ENCODE results near the gene VSX1. TPM values are rescaled to one million over a fixed set of nuclear protein-coding genes. Genes with fewer than 3 reads are reported as not detected.
A peak's percentile ranks its signal among the peaks of the same experiment; 100 is the strongest.

Gene VSX1
- total RNA-seq, 1 donor from 2014 or later = not detected

DNA sequence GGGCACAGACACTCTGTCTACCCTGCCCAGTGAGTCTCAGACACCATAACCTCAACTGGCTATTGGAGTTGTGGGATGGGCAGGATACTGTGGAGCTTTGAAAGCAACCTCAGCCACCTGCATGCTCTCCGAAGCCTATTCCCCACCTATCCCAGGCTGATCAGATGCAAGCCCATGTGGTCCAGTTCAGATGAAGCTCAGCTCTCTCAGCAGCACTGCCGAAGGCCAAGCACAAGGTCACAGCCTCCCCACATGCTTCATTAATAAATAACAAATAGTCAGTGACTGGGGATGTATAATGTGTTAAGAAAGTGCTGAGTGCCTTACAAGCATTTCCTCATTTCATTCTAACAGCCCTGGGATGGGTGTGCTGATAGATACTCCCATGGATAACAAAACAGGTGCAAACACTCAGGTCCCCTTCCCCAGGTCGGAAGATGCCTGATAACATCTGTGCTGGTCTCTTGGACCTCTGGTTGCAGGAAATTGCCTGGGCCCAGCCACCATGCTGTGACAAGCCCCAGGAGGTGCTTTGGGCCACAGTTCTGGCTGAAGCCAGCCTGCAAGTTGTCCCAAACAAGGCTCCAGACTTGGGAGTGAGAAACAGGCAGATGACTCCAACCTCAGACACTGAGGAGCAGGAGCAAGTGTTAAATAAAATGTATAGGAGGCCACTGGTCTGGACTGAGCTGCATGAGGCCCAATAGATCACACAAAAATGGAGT, 27.7 kb downstream of the VSX1 start:
- DNase-seq (ENCODE audit: low read depth) = no peak

- DNase-seq (ENCODE audit: low read depth) = peak; percentile 92
These were observed 28.5 kb downstream of the VSX1 start for GRCh38 chr20:25053255-25054031.

DNA sequence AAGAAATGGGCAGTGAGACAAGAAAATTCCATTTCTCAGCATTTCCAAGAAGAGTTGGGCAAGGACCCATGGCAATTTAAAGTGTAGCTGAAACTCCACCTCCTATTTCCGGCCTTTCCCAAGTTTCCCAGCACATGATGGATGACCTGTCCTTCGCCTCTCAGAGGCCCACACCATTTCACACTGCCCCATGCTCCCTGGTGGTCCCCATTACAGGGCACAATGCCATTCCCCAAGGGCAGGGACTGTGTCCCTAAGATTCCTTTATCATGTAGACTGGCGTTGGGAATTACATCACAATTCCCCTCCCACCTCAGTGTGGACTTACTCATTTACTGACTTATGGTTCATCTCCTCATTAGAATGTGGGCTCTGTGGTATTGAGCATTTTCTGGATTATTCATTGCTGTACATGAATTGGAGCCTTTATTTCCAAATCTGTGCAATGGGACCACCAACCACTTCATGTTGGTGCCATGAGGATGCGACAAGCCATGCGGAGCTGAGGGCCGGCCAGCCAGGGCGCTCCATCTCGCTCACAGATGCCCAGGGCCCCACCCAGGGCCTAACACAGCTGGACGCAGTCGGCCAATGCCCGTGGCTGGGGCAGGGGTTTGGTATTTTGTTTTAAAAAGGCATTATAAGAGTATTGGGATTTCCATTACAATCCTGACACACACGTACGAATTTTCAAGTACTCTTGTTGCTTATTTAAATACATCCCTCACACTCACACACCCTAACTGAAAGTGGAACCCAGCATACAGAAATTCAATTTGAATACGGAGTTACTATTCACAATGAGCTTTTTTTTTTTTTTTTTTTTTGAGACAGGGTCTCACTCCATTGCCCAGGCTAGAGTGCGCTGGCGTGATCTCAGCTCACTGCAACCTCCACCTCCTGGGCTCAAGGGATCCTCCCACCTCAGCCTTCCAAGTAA, 29.4 kb downstream of the VSX1 start:
- no peak for DNase-seq (ENCODE audit: low read depth)

DNA sequence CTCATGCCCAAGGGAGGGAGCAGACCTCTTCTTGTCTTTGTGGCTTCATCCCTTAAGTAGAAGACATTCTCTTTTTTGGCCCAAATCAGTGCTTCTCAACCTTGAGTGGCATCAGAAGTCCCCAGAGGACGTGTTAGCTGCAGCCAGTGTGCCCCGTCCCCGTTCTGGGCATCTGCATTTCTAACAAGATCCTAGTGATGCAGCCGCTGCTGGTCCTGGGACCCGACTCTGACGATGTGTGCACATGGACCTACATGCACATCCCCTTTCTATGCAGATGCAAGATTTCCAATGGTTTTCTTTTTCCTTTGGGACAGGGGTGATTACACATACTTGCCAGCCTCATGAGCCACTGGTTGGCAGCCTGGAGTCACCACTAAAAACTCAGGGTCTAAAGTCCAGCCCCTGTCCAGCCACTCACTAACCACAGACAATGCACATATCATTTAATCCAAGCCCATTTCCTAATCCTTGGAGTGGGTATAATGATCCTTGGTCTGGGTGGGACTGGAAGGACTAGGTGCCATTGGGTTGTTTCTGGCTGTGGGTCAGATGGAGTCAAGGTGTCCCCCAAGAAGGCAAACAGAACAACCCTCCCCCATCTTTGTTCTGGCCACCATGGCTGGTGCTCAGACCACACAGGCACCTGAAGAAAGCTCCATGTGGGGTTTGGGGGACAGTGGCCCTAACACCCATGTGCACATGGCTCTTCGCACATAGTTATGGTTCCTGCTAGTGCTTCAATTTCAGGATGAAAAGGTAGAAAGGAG, 30.4 kb downstream of the VSX1 start:
- DNase-seq (ENCODE audit: low read depth) = no peak

GRCh38 chr20:25050501-25051350, 31.2 kb downstream of the VSX1 start:
- DNase-seq (ENCODE audit: low read depth) = no peak

GRCh38 chr20:25050082-25050481, 31.9 kb downstream of the VSX1 start:
- no peak for DNase-seq (ENCODE audit: low read depth)

- DNase-seq (ENCODE audit: low read depth) = no peak
These were observed 32.5 kb downstream of the VSX1 start for GRCh38 chr20:25049261-25050060.

GRCh38 chr20:25048519-25048952, 33.4 kb downstream of the VSX1 start:
- DNase-seq (ENCODE audit: low read depth) = no peak

DNA sequence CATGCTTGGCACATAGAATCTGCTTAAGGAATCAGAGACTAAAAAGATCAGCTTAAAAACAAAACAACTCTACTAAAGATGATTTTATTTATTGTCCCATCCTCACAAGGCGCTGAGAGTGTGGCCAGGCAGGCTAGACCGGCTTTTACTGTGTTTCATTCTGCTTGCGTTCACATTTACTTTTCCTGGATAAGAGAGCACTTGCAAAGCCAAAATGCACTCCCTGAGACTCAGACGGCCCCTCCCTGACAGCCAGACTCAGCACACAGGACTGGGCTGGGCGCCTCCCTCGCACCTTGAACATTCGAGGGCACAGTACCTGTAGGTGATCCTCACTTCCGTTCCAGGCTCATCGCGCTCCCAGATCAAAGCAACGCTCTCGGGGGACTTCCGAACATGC, 34.2 kb downstream of the VSX1 start:
- DNase-seq (ENCODE audit: low read depth) = no peak

DNA sequence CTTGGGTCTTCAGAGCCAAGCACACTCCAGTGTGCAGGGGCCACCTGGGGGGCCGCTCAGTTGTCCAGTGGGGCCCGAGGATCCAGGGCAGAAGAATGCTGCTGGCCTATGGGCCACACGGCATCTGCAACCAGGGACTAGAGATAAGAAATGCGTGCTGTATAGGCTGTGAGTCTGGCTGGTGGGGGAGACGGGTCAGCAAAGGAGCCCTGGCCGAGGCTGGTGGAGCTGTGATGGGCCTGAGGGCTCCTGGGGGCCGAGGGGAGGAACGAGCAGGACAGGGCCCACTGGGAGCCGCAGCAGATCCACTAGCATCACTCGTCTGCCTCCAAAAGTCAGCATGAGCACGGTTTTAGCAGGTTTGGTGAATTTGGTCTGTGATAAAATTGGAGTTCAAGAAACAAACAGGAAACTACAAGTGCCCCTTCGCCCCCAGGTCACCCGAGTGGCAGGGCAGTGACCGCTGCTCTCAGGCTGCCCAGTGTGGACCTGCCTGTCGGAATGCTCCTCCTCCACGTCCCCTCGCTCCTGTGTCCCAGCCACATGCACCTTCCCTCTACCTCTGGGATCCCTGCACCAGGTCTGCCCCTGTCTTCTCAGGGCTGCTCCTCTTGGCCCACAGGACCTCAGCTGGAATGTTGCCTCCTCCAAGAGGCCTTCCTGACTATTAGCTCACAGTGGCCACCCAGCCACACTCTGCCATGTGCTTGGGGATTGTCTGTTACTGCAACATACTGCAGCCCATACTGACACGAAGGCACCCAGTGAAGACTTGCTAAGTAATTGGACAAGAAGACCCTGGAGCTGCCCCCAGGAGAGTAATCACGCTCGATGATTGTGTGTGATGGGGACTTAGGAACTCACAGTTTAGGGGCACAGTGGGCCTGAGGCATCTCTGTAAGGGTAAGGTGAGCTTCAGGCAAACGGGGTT, 34.9 kb downstream of the VSX1 start:
- no peak for DNase-seq (ENCODE audit: low read depth)

DNA sequence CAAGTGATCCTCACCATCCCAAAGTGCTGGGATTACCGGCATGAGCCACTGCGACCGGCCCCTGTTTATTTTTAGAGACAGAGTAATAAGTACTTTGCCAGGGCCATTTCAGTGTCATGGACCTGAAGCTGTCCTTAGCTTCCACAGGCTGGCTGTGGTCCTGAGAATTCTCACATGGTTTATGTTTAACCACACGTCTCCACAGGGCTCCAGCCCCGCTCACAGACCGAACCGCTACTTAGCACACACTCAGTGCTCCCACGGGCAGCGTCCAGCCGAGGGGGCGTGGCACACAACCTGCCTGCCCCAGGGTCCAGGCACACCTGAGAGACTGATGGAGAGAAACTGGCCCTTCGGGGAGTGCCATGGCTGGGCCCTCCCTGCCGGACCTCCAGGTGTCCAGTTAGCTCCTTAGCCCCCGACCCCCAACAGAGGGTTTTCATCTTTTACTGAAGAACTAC, 35.7 kb downstream of the VSX1 start:
- DNase-seq (ENCODE audit: low read depth) = peak; percentile 43

GRCh38 chr20:25045343-25045712, 36.6 kb downstream of the VSX1 start:
- no peak for DNase-seq (ENCODE audit: low read depth)

- DNase-seq (ENCODE audit: low read depth) = no peak
These were observed 37.1 kb downstream of the VSX1 start for GRCh38 chr20:25044660-25045342.

DNA sequence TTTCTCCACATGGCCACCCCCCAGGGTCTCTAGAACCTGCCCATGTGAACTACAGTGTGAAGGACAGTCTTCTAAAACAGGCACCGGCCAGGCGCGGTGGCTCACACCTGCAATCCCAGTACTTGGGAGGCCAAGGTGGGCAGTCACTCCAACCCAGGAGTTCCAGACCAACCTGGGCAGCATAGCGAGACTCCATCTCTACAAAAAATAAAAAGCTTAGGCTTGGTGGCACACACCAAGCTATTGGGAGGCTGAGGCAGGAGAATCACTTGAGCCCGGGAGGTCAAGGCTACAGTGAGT, 37.7 kb downstream of the VSX1 start:
- DNase-seq (ENCODE audit: low read depth) = no peak

- DNase-seq (ENCODE audit: low read depth) = no peak
These were observed 38.3 kb downstream of the VSX1 start for GRCh38 chr20:25043499-25044260.

Data from myocyte (in vitro differentiated cells).